ENCODE measurements around the gene RAI1.

GRCh38 chr17:17703140-17703919 lies 22.1 kb downstream of the RAI1 start:
- no peak for TF ChIP-seq CTCF (IDR thresholded peaks at IDR 0.05)
- TF ChIP-seq POLR2A (IDR thresholded peaks at IDR 0.05) = no peak

All from esophagus squamous epithelium (tissue), 4 donors.